ENCODE measurements around the gene SH3PXD2A.

SH3PXD2A gene

DNA sequence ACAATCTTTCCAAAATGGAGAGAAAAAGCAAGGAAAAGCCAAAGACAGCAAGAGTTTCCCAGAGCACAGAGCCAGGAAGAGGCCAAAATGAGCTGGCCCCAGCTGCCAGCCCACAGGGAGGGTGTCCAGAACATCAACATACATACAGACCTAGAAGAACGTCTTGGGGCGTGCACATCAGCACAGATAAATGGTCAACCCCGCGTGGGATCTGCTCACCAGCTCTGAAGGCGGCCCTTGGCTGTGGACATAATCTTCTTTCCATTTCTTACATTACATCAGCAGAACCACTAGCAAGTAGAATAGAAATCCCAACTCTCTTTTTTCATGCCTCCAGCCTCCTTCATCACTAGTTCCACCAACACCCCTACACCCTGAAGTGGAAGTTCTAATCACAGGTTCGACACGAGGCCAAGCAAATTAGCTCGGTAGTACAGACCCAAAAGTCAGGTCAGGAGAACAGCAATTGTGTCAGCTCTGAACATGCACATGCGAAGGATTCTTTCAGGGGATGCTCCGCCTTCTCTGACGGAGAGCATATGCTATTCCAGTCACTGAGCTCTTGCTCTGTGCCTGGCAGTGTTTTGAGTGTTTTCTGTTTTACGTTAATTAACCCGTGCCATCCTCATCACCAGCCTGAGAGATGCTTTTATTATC lies 16.4 kb downstream of the SH3PXD2A start:
- Histone ChIP-seq H2AK5ac (ENCODE audit: low read length) (no peak overlapping the region), H3K4me1 (ENCODE audit: control insufficient read depth in 1 of 2, insufficient read depth in 2 of 2, low read length in 2 of 2) (peaks cover 5 to 13% of the 10 kb centered on the region in 2 experiments), H3K4ac (ENCODE audit: low read depth, low read length) (no peak overlapping the region), H3K79me2 (ENCODE audit: control insufficient read depth, insufficient read depth, low read length, poor library complexity) (peaks cover 2% of the 10 kb centered on the region), H3K27me3 (ENCODE audit: insufficient read depth, low read length) (no peaks in the 10 kb centered on the region), H3K36me3 (ENCODE audit: control insufficient read depth in 1 of 2, insufficient read depth in 2 of 2, low read length in 2 of 2) (no peaks in the 10 kb centered on the region), H3K4me3 (ENCODE audit: low read depth, low read length) (no peak overlapping the region), H3K27ac (ENCODE audit: low read depth, low read length) (no peak overlapping the region), H4K91ac (ENCODE audit: low read depth, low read length) (no peak overlapping the region), H3K79me1 (ENCODE audit: low read length) (no peaks in the 10 kb centered on the region), H3K9me3 (ENCODE audit: insufficient read depth, low read depth, low read length) (no peaks in the 10 kb centered on the region), H3K14ac (ENCODE audit: low read length) (no peak overlapping the region), H2AFZ (ENCODE audit: insufficient read depth, low read length, poor library complexity) (no peak overlapping the region), H2BK5ac (ENCODE audit: low read depth, low read length, poor library complexity) (no peak overlapping the region), H2BK120ac (ENCODE audit: insufficient read depth, low read length, poor library complexity) (no peak overlapping the region), H3K4me2 (ENCODE audit: low read length) (no peak overlapping the region), H3K23ac (ENCODE audit: low read length) (no peak overlapping the region), H3K18ac (ENCODE audit: low read length) (no peak overlapping the region), H3K9ac (ENCODE audit: low read length) (no peak overlapping the region), H2BK12ac (ENCODE audit: low read length) (no peak overlapping the region), H4K8ac (ENCODE audit: low read depth, low read length) (no peak overlapping the region), H4K12ac (ENCODE audit: low read depth, low read length) (no peak overlapping the region)
- no CpG with 5 or more reads among the region's 13 CpGs for WGBS (ENCODE audit: extremely low coverage, insufficient coverage, insufficient read length)
- no peak for DNase-seq

DNA sequence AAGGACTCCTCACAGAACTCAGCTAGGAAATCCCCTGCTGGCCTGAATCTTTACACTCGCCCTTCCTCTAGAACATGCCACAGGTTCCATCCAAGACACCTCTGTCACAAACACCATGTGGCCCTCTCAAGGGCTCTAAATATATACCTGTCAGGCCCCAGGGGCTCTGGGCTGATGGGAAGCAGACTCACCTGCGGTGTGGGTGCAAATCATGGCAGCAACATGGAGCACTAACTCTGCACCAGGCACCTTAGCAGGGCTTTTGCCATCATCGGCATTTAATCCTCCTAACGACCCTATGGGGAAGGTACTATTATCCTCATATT lies 17.3 kb downstream of the SH3PXD2A start:
- H3K14ac ChIP-seq (ENCODE audit: low read length) = no peak overlapping the region
- no peak overlapping the region for H2AK5ac ChIP-seq (ENCODE audit: low read length)
- no peak for DNase-seq
- no CpG with 5 or more reads among the region's 4 CpGs for WGBS (ENCODE audit: extremely low coverage, insufficient coverage, insufficient read length)
- H2BK120ac ChIP-seq (ENCODE audit: insufficient read depth, low read length, poor library complexity) = no peak overlapping the region
- H3K4me2 ChIP-seq (ENCODE audit: low read length) = no peak overlapping the region
- no peak overlapping the region for H2BK5ac ChIP-seq (ENCODE audit: low read depth, low read length, poor library complexity)
- no peaks in the 10 kb centered on the region for H3K27me3 ChIP-seq (ENCODE audit: insufficient read depth, low read length)
- H3K9me3 ChIP-seq (ENCODE audit: insufficient read depth, low read depth, low read length) = no peaks in the 10 kb centered on the region
- no peak overlapping the region for H3K4me3 ChIP-seq (ENCODE audit: low read depth, low read length)
- no peaks in the 10 kb centered on the region for H3K36me3 ChIP-seq (ENCODE audit: control insufficient read depth in 1 of 2, insufficient read depth in 2 of 2, low read length in 2 of 2)
- H4K91ac ChIP-seq (ENCODE audit: low read depth, low read length) = no peak overlapping the region
- H3K9ac ChIP-seq (ENCODE audit: low read length) = no peak overlapping the region
- H3K23ac ChIP-seq (ENCODE audit: low read length) = no peak overlapping the region
- no peak overlapping the region for H4K8ac ChIP-seq (ENCODE audit: low read depth, low read length)
- peaks cover 2% of the 10 kb centered on the region for H3K79me2 ChIP-seq (ENCODE audit: control insufficient read depth, insufficient read depth, low read length, poor library complexity)
- peaks cover 9 to 15% of the 10 kb centered on the region in 2 experiments for H3K4me1 ChIP-seq (ENCODE audit: control insufficient read depth in 1 of 2, insufficient read depth in 2 of 2, low read length in 2 of 2)
- no peak overlapping the region for H3K18ac ChIP-seq (ENCODE audit: low read length)
- H3K27ac ChIP-seq (ENCODE audit: low read depth, low read length) = no peak overlapping the region
- no peak overlapping the region for H4K12ac ChIP-seq (ENCODE audit: low read depth, low read length)
- no peak overlapping the region for H3K4ac ChIP-seq (ENCODE audit: low read depth, low read length)
- peaks cover 2% of the 10 kb centered on the region for H3K79me1 ChIP-seq (ENCODE audit: low read length)
- no peak overlapping the region for H2AFZ ChIP-seq (ENCODE audit: insufficient read depth, low read length, poor library complexity)
- H2BK12ac ChIP-seq (ENCODE audit: low read length) = no peak overlapping the region

DNA sequence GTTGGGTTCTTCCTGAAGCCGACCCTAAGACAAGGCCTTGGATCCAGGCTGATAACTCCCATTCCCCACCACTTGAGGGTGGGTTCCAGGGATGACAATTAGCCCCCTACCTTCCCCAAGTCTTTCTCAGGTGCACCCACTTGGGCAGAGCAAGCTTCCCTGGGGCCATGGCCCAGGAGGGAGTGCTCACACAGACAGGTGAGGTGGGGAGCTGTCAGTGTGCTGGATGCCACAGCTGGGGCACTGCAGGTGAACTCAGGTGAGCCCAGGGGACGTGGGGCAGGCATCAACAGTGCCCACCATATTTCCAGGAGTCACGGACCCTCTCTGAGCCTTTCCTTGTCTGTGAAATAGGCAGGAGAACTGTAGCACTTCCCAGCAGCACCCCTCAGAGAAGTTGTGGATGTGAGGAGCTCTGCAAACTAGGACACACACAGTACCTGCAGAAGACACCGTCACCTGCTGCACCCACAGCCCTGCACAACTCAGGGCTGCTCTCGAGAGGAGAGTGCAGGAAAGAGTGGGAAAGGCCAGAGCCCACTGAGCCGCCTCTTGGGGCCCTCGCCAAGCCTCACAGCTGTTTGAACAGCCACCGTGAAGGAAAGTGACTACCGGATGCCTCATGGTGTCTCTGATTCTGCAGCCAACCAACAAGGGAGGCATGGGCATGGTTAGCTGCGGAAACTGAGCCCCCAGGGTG lies 17.9 kb downstream of the SH3PXD2A start:
- peaks cover 2% of the 10 kb centered on the region for H3K79me2 ChIP-seq (ENCODE audit: control insufficient read depth, insufficient read depth, low read length, poor library complexity)
- no peak overlapping the region for H3K14ac ChIP-seq (ENCODE audit: low read length)
- no peak overlapping the region for H4K12ac ChIP-seq (ENCODE audit: low read depth, low read length)
- H3K27ac ChIP-seq (ENCODE audit: low read depth, low read length) = no peak overlapping the region
- H3K23ac ChIP-seq (ENCODE audit: low read length) = no peak overlapping the region
- no peak overlapping the region for H2AFZ ChIP-seq (ENCODE audit: insufficient read depth, low read length, poor library complexity)
- no peak overlapping the region for H2BK12ac ChIP-seq (ENCODE audit: low read length)
- H3K18ac ChIP-seq (ENCODE audit: low read length) = no peak overlapping the region
- H3K4ac ChIP-seq (ENCODE audit: low read depth, low read length) = no peak overlapping the region
- H2BK120ac ChIP-seq (ENCODE audit: insufficient read depth, low read length, poor library complexity) = no peak overlapping the region
- H3K9ac ChIP-seq (ENCODE audit: low read length) = no peak overlapping the region
- no CpG with 5 or more reads among the region's 10 CpGs for WGBS (ENCODE audit: extremely low coverage, insufficient coverage, insufficient read length)
- H3K9me3 ChIP-seq (ENCODE audit: insufficient read depth, low read depth, low read length) = no peaks in the 10 kb centered on the region
- no peaks in the 10 kb centered on the region for H3K36me3 ChIP-seq (ENCODE audit: control insufficient read depth in 1 of 2, insufficient read depth in 2 of 2, low read length in 2 of 2)
- H3K4me3 ChIP-seq (ENCODE audit: low read depth, low read length) = no peak overlapping the region
- H4K91ac ChIP-seq (ENCODE audit: low read depth, low read length) = no peak overlapping the region
- peaks cover 2% of the 10 kb centered on the region for H3K79me1 ChIP-seq (ENCODE audit: low read length)
- no peak overlapping the region for H4K8ac ChIP-seq (ENCODE audit: low read depth, low read length)
- H3K4me1 ChIP-seq (ENCODE audit: control insufficient read depth in 1 of 2, insufficient read depth in 2 of 2, low read length in 2 of 2) = peaks cover 9 to 15% of the 10 kb centered on the region in 2 experiments
- H2AK5ac ChIP-seq (ENCODE audit: low read length) = no peak overlapping the region
- no peak overlapping the region for H2BK5ac ChIP-seq (ENCODE audit: low read depth, low read length, poor library complexity)
- no peak overlapping the region for H3K4me2 ChIP-seq (ENCODE audit: low read length)
- no peaks in the 10 kb centered on the region for H3K27me3 ChIP-seq (ENCODE audit: insufficient read depth, low read length)
- no peak for DNase-seq

DNA sequence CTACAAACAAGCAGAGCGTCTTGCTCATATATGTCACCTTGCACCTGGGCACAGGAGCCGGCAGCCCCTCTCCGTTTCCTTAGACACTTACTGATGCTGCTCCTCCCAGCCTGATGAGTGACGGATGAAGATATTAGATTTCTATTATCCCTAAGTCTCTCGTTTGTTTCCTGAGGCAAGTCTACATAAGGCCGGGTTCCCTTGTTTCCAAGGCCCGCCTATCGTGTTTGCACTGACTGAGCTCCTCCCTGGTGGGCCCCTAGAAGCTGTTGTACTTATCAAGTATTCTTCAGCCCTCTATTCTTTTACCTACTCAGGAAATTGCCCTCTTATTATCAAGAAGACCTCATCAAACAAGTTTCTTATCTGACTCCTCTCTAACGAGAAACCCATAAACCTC lies 18.5 kb downstream of the SH3PXD2A start:
- H2AK5ac ChIP-seq (ENCODE audit: low read length) = no peak overlapping the region
- H3K9ac ChIP-seq (ENCODE audit: low read length) = no peak overlapping the region
- H3K23ac ChIP-seq (ENCODE audit: low read length) = no peak overlapping the region
- H2BK120ac ChIP-seq (ENCODE audit: insufficient read depth, low read length, poor library complexity) = no peak overlapping the region
- H3K27me3 ChIP-seq (ENCODE audit: insufficient read depth, low read length) = no peaks in the 10 kb centered on the region
- H3K4me3 ChIP-seq (ENCODE audit: low read depth, low read length) = no peak overlapping the region
- H3K4me2 ChIP-seq (ENCODE audit: low read length) = no peak overlapping the region
- peaks cover 9 to 15% of the 10 kb centered on the region in 2 experiments for H3K4me1 ChIP-seq (ENCODE audit: control insufficient read depth in 1 of 2, insufficient read depth in 2 of 2, low read length in 2 of 2)
- H2BK12ac ChIP-seq (ENCODE audit: low read length) = no peak overlapping the region
- H3K79me2 ChIP-seq (ENCODE audit: control insufficient read depth, insufficient read depth, low read length, poor library complexity) = peaks cover 2% of the 10 kb centered on the region
- H3K27ac ChIP-seq (ENCODE audit: low read depth, low read length) = no peak overlapping the region
- no peak for DNase-seq
- H3K79me1 ChIP-seq (ENCODE audit: low read length) = peaks cover 2% of the 10 kb centered on the region
- no peak overlapping the region for H2BK5ac ChIP-seq (ENCODE audit: low read depth, low read length, poor library complexity)
- no CpG with 5 or more reads among the region's 9 CpGs for WGBS (ENCODE audit: extremely low coverage, insufficient coverage, insufficient read length)
- no peak overlapping the region for H3K18ac ChIP-seq (ENCODE audit: low read length)
- H3K36me3 ChIP-seq (ENCODE audit: control insufficient read depth in 1 of 2, insufficient read depth in 2 of 2, low read length in 2 of 2) = no peaks in the 10 kb centered on the region
- H3K9me3 ChIP-seq (ENCODE audit: insufficient read depth, low read depth, low read length) = no peaks in the 10 kb centered on the region
- H4K12ac ChIP-seq (ENCODE audit: low read depth, low read length) = no peak overlapping the region
- H4K8ac ChIP-seq (ENCODE audit: low read depth, low read length) = no peak overlapping the region
- no peak overlapping the region for H4K91ac ChIP-seq (ENCODE audit: low read depth, low read length)
- no peak overlapping the region for H3K4ac ChIP-seq (ENCODE audit: low read depth, low read length)
- no peak overlapping the region for H2AFZ ChIP-seq (ENCODE audit: insufficient read depth, low read length, poor library complexity)
- H3K14ac ChIP-seq (ENCODE audit: low read length) = no peak overlapping the region

Measured in trophoblast cell (in vitro differentiated cells and primary cell).